ENCODE measurements around the gene NYAP2.

DNA sequence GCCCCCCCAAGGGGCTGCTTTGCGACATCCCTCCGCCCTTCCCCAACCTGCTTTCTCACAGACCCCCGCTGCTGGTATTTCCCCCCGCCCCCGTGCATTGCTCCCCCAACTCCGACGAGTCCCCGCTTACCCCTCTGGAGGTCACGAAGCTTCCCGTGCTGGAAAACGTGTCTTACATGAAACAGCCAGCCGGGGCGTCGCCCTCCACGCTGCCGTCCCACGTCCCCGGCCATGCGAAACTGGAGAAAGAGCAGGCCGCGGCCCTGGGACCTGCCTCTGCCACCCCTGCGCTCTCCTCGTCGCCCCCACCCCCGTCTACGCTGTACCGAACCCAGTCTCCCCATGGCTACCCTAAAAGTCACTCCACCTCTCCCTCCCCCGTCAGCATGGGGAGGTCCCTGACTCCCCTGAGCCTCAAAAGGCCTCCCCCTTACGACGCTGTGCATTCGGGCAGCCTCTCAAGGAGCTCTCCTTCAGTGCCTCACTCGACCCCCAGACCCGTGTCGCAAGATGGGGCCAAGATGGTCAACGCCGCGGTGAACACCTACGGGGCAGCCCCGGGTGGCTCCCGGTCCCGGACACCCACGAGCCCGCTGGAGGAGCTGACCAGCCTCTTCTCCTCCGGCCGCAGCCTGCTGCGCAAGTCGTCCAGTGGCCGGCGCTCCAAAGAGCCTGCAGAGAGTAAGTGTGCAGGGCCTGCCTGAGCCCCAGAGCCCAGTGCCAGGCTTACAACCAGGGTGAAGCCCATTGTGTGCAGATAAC lies 183.0 kb downstream of the NYAP2 start:
- no peak for TF ChIP-seq EZH2 (IDR thresholded peaks at IDR 0.05; ENCODE audit: borderline replicate concordance, low read length)
- TF ChIP-seq, protein P1, sequence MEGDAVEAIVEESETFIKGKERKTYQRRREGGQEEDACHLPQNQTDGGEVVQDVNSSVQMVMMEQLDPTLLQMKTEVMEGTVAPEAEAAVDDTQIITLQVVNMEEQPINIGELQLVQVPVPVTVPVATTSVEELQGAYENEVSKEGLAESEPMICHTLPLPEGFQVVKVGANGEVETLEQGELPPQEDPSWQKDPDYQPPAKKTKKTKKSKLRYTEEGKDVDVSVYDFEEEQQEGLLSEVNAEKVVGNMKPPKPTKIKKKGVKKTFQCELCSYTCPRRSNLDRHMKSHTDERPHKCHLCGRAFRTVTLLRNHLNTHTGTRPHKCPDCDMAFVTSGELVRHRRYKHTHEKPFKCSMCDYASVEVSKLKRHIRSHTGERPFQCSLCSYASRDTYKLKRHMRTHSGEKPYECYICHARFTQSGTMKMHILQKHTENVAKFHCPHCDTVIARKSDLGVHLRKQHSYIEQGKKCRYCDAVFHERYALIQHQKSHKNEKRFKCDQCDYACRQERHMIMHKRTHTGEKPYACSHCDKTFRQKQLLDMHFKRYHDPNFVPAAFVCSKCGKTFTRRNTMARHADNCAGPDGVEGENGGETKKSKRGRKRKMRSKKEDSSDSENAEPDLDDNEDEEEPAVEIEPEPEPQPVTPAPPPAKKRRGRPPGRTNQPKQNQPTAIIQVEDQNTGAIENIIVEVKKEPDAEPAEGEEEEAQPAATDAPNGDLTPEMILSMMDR (IDR thresholded peaks at IDR 0.05; ENCODE audit: low read length): no peak
